SK-N-SH (cell line): Measurements from ENCODE around the gene CD209. TPM values are rescaled to one million over a fixed set of nuclear protein-coding genes. Genes with fewer than 3 reads are reported as not detected.

Experiments used
- CTCF ChIA-PET: fragments of 300-600, 350-600 bp; formaldehyde crosslinking; extraction: SDS; loops from one replicate; lab custom pipeline; 2021; lab: Yijun Ruan, JAX
- POLR2A ChIA-PET: fragments of 350-600 bp; sonication (Branson Sonifier 250); formaldehyde crosslinking; extraction: SDS; loops from one replicate; lab custom pipeline; 2020; ENCODE audit warnings: antibody characterized with exemption, inconsistent platforms; lab: Yijun Ruan, JAX
- DNase-seq: peaks from one replicate; pipeline ENCODE4 v3.0.0; 2012
- H2AFZ ChIP-seq: fragments of 200-600 bp; sonication (generic); 2 replicates; pipeline ENCODE4 v1.8.1; 2016; ENCODE audit warnings: antibody characterized with exemption, mild to moderate bottlenecking, low read depth
- H3F3A ChIP-seq: fragments of 200-600 bp; sonication (generic); replicated peaks from 2 replicates; pipeline ENCODE3; 2016; ENCODE audit warnings: antibody characterized with exemption, mild to moderate bottlenecking; ENCODE audit not compliant: insufficient read depth
- H3K27ac ChIP-seq, 2 experiments: fragments of 200-500 bp in 1 of 2; fragments of 200-600 bp in 1 of 2; sonication (Bioruptor generic) in 1 of 2; sonication (generic), shearing (Covaris generic) in 1 of 2; 2 replicates each; pipeline versions ENCODE4 v1.5.1 to v1.6.1; 2014 to 2016; ENCODE audit warnings: low read depth in 2 of 2, inconsistent platforms in 1 of 2, low read length in 1 of 2, mild to moderate bottlenecking in 1 of 2, mixed read lengths in 1 of 2
- H3K27me3 ChIP-seq: fragments of 200-600 bp; sonication (generic), shearing (Covaris generic); 2 replicates; pipeline ENCODE4 v1.6.1; 2016; ENCODE audit warnings: mixed run types; ENCODE audit not compliant: insufficient read depth
- H3K36me3 ChIP-seq, 2 experiments: fragments of 200-500 bp in 1 of 2; fragments of 200-600 bp in 1 of 2; sonication (Bioruptor generic) in 1 of 2; sonication (generic) in 1 of 2; replicated peaks in 1 of 2; 2 replicates each; pipeline versions ENCODE3 to v1.5.1; 2014 to 2016; ENCODE audit warnings: low read length in 1 of 2, mild to moderate bottlenecking in 1 of 2; ENCODE audit not compliant: insufficient read depth in 2 of 2, control insufficient read depth in 1 of 2
- H3K4me1 ChIP-seq, 2 experiments: fragments of 200-500 bp in 1 of 2; fragments of 200-600 bp in 1 of 2; sonication (Bioruptor generic) in 1 of 2; sonication (generic), shearing (Covaris generic) in 1 of 2; 2 replicates each; pipeline versions ENCODE4 v1.5.1 to v1.6.1; 2014 to 2016; ENCODE audit warnings: low read depth in 1 of 2, low read length in 1 of 2, mixed run types in 1 of 2; ENCODE audit not compliant: insufficient read depth in 2 of 2, control insufficient read depth in 1 of 2
- H3K4me2 ChIP-seq: fragments of 200-600 bp; sonication (generic), shearing (Covaris generic); 2 replicates; pipeline ENCODE4 v1.6.1; 2017; ENCODE audit warnings: mixed run types
- H3K4me3 ChIP-seq, 2 experiments: fragments of 200-500 bp in 1 of 2; fragments of 200-600 bp in 1 of 2; sonication (Bioruptor generic) in 1 of 2; sonication (generic), shearing (Covaris generic) in 1 of 2; 2 replicates each; pipeline versions ENCODE4 v1.5.1 to v1.8.1; 2014 to 2016; ENCODE audit warnings: low read depth in 2 of 2, inconsistent platforms in 1 of 2, low read length in 1 of 2, mild to moderate bottlenecking in 1 of 2, mixed read lengths in 1 of 2, moderate library complexity in 1 of 2
- H3K79me2 ChIP-seq: fragments of 200-600 bp; sonication (generic); 2 replicates; pipeline ENCODE4 v1.8.1; 2017; ENCODE audit warnings: mild to moderate bottlenecking; ENCODE audit not compliant: insufficient read depth
- H3K9ac ChIP-seq: fragments of 200-600 bp; sonication (generic); 2 replicates; pipeline ENCODE4 v1.6.1; 2017; ENCODE audit warnings: mixed run types
- H3K9me2 ChIP-seq: fragments of 200-600 bp; sonication (generic); 2 replicates; pipeline ENCODE4 v1.6.1; 2017; ENCODE audit warnings: mixed run types
- H3K9me3 ChIP-seq: fragments of 200-600 bp; sonication (generic); 2 replicates; pipeline ENCODE4 v1.6.1; 2017; ENCODE audit warnings: mixed run types, mild to moderate bottlenecking, moderate library complexity
- H4K20me1 ChIP-seq: fragments of 200-600 bp; sonication (generic); 2 replicates; pipeline ENCODE4 v1.6.1; 2017; ENCODE audit warnings: mild to moderate bottlenecking, mixed run types; ENCODE audit not compliant: insufficient read depth
- CHD2 ChIP-seq: fragments of 150-350 bp; IDR thresholded peaks from 2 replicates; pipeline ENCODE4 v1.6.1; 2018; ENCODE audit warnings: low read length; ENCODE audit not compliant: partially characterized antibody
- EZH2phosphoT487 ChIP-seq: fragments of 200-600 bp; sonication (generic); IDR thresholded peaks from 2 replicates; pipeline ENCODE4 v1.6.1; 2017; ENCODE audit warnings: low read depth, mixed run types, mild to moderate bottlenecking, antibody characterized with exemption, moderate library complexity, borderline replicate concordance
- FOXJ3 ChIP-seq: sonication (generic); formaldehyde crosslinking; IDR thresholded peaks from 2 replicates; pipeline ENCODE4 v1.5.1; 2020; ENCODE audit warnings: mild to moderate bottlenecking, missing genetic modification reagents
- GATA2 ChIP-seq: sonication (generic); formaldehyde crosslinking; IDR thresholded peaks from 2 replicates; pipeline ENCODE4 v1.5.0; 2020; ENCODE audit warnings: mild to moderate bottlenecking, missing genetic modification reagents
- JUND ChIP-seq: IDR thresholded peaks from 2 replicates; pipeline ENCODE4 v1.4.0; 2012
- MAX ChIP-seq: IDR thresholded peaks from 2 replicates; pipeline ENCODE4 v1.4.0; 2012; ENCODE audit warnings: low read depth
- MEF2A ChIP-seq: IDR thresholded peaks from 2 replicates; pipeline ENCODE4 v1.4.0; 2012; ENCODE audit warnings: low read depth, borderline replicate concordance
- MXI1 ChIP-seq: IDR thresholded peaks from 2 replicates; pipeline ENCODE4 v1.6.1; 2012; ENCODE audit warnings: mild to moderate bottlenecking, low read depth, low read length, improper control_type of control experiment
- NFIC ChIP-seq: IDR thresholded peaks from 2 replicates; pipeline ENCODE4 v1.4.0; 2012; ENCODE audit warnings: borderline replicate concordance
- NRF1 ChIP-seq: IDR thresholded peaks from 2 replicates; pipeline ENCODE4 v1.6.1; 2012; ENCODE audit warnings: low read depth, mild to moderate bottlenecking, low read length
- RAD21 ChIP-seq: IDR thresholded peaks from 2 replicates; pipeline ENCODE4 v1.6.1; 2012; ENCODE audit warnings: mild to moderate bottlenecking, low read length
- RFX5 ChIP-seq: IDR thresholded peaks from 2 replicates; pipeline ENCODE4 v1.6.1; 2012; ENCODE audit warnings: mild to moderate bottlenecking, improper control_type of control experiment, low read length
- RXRA ChIP-seq: IDR thresholded peaks from 2 replicates; pipeline ENCODE4 v1.4.0; 2012; ENCODE audit warnings: low read depth, mild to moderate bottlenecking, borderline replicate concordance
- SMC3 ChIP-seq: IDR thresholded peaks from 2 replicates; pipeline ENCODE4 v1.6.1; 2012; ENCODE audit warnings: low read depth, low read length, improper control_type of control experiment
- TCF12 ChIP-seq: IDR thresholded peaks from 2 replicates; pipeline ENCODE4 v1.4.0; 2012
- YY1 ChIP-seq: IDR thresholded peaks from 2 replicates; pipeline ENCODE4 v1.4.0; 2012; ENCODE audit warnings: low read depth, mild to moderate bottlenecking
- WGBS: methylation state at CpG from one replicate; pipeline ENCODE4 v1.1.6; 2017; ENCODE audit warnings: low lambda C conversion rate; 5-methylcytosine and 5-hydroxymethylcytosine counted together
- polyA plus RNA-seq, 3 experiments: library from polyadenylated mRNA; depleted of rRNA; stranded (reverse); fragments of >200 nt; gene quantifications; 2 replicates each; pipeline ENCODE4 v1.2.3, GENCODE V29; 2012
- TF ChIP-seq, protein P1 (sequence below): IDR thresholded peaks from 2 replicates; pipeline ENCODE4 v1.6.1; 2012; ENCODE audit warnings: mild to moderate bottlenecking, low read depth, low read length, moderate library complexity
- TF ChIP-seq, protein P2 (sequence below): fragments of 200-600 bp; sonication (generic); IDR thresholded peaks from 2 replicates; pipeline ENCODE4 v1.6.1; 2017; ENCODE audit warnings: antibody characterized with exemption, mild to moderate bottlenecking, moderate library complexity

Gene CD209
- polyA plus RNA-seq, 1 of the 3 experiments (the other 2 are of a cell fraction), result not detected

- H3K4me3 ChIP-seq, result no peak overlapping the region
- H3K9me3 ChIP-seq, result no peaks in the 10 kb centered on the region
- POLR2A ChIA-PET, result no interaction called here
- peak overlapping the region; percentile 76; the same call in 1 of the 2 replicates for H2AFZ ChIP-seq
- H3K9ac ChIP-seq, result no peak overlapping the region
- H3F3A ChIP-seq, result no peaks in the 10 kb centered on the region
- CTCF ChIA-PET, result interaction anchor here (2.1 kb wide), 1 partner anchor 386 kb away, joined by 5 read pairs; no protein-coding TSS in a partner anchor
- H3K27me3 ChIP-seq, result peaks cover 65% of the 10 kb centered on the region
- H3K9me2 ChIP-seq, result no peaks in the 10 kb centered on the region
- no peaks in the 10 kb centered on the region for H4K20me1 ChIP-seq
- no peak overlapping the region for H3K27ac ChIP-seq
- 19% methylated on average over 6 of the region's 6 CpGs for WGBS
- peak overlapping the region; percentile 50 for H3K4me2 ChIP-seq
- TF ChIP-seq MAX (no peak), NRF1 (no peak), MXI1 (no peak), CHD2 (no peak), YY1 (no peak), RFX5 (no peak), NFIC (no peak), SMC3 (no peak), FOXJ3 (CRISPR knock-in tag) (no peak), JUND (no peak), MEF2A (no peak), RAD21 (no peak), RXRA (no peak), TCF12 (no peak), EZH2phosphoT487 (no peak), GATA2 (CRISPR knock-in tag) (no peak)
- TF ChIP-seq, protein P1, sequence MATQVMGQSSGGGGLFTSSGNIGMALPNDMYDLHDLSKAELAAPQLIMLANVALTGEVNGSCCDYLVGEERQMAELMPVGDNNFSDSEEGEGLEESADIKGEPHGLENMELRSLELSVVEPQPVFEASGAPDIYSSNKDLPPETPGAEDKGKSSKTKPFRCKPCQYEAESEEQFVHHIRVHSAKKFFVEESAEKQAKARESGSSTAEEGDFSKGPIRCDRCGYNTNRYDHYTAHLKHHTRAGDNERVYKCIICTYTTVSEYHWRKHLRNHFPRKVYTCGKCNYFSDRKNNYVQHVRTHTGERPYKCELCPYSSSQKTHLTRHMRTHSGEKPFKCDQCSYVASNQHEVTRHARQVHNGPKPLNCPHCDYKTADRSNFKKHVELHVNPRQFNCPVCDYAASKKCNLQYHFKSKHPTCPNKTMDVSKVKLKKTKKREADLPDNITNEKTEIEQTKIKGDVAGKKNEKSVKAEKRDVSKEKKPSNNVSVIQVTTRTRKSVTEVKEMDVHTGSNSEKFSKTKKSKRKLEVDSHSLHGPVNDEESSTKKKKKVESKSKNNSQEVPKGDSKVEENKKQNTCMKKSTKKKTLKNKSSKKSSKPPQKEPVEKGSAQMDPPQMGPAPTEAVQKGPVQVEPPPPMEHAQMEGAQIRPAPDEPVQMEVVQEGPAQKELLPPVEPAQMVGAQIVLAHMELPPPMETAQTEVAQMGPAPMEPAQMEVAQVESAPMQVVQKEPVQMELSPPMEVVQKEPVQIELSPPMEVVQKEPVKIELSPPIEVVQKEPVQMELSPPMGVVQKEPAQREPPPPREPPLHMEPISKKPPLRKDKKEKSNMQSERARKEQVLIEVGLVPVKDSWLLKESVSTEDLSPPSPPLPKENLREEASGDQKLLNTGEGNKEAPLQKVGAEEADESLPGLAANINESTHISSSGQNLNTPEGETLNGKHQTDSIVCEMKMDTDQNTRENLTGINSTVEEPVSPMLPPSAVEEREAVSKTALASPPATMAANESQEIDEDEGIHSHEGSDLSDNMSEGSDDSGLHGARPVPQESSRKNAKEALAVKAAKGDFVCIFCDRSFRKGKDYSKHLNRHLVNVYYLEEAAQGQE, result no peak
- TF ChIP-seq, protein P2, sequence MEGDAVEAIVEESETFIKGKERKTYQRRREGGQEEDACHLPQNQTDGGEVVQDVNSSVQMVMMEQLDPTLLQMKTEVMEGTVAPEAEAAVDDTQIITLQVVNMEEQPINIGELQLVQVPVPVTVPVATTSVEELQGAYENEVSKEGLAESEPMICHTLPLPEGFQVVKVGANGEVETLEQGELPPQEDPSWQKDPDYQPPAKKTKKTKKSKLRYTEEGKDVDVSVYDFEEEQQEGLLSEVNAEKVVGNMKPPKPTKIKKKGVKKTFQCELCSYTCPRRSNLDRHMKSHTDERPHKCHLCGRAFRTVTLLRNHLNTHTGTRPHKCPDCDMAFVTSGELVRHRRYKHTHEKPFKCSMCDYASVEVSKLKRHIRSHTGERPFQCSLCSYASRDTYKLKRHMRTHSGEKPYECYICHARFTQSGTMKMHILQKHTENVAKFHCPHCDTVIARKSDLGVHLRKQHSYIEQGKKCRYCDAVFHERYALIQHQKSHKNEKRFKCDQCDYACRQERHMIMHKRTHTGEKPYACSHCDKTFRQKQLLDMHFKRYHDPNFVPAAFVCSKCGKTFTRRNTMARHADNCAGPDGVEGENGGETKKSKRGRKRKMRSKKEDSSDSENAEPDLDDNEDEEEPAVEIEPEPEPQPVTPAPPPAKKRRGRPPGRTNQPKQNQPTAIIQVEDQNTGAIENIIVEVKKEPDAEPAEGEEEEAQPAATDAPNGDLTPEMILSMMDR, result no peak
- no peaks in the 10 kb centered on the region for H3K79me2 ChIP-seq
- H3K36me3 ChIP-seq, result no peaks in the 10 kb centered on the region
- DNase-seq, result no peak
- no peaks in the 10 kb centered on the region for H3K4me1 ChIP-seq
Observed at GRCh38 chr19:7740682-7741054, 6.7 kb downstream of the CD209 start.
